H9 (cell line): Measurements from ENCODE around the gene LRWD1. TPM values are rescaled to one million over a fixed set of nuclear protein-coding genes. Genes with fewer than 3 reads are reported as not detected.

ENCODE experiments used
- DNase-seq: peaks from one replicate; pipeline ENCODE4 v3.0.0-alpha.2; 2017
- H2AFZ ChIP-seq: one replicate; pipeline ENCODE4 v1.6.1; 2013; ENCODE audit warnings: mild to moderate bottlenecking, low read length, control low read depth, moderate library complexity
- H2AK5ac ChIP-seq: 2 replicates; pipeline ENCODE4 v1.6.1; 2013; ENCODE audit warnings: low read length, control low read depth, mixed read lengths; ENCODE audit not compliant: insufficient read length
- H2BK120ac ChIP-seq: one replicate; pipeline ENCODE4 v1.6.1; 2013; ENCODE audit warnings: low read depth, mild to moderate bottlenecking, low read length, control low read depth, inconsistent platforms; ENCODE audit not compliant: poor library complexity, severe bottlenecking
- H2BK12ac ChIP-seq: 2 replicates; pipeline ENCODE4 v1.6.1; 2013; ENCODE audit warnings: low read length, control low read depth, mixed read lengths, low read depth; ENCODE audit not compliant: insufficient read length
- H2BK15ac ChIP-seq: 2 replicates; pipeline ENCODE4 v1.6.1; 2013; ENCODE audit warnings: low read depth, low read length, control low read depth
- H2BK20ac ChIP-seq: one replicate; pipeline ENCODE4 v1.6.1; 2013; ENCODE audit warnings: low read depth, mild to moderate bottlenecking, low read length, control low read depth, inconsistent platforms; ENCODE audit not compliant: poor library complexity, severe bottlenecking
- H2BK5ac ChIP-seq: 2 replicates; pipeline ENCODE4 v1.6.1; 2013; ENCODE audit warnings: low read length, control low read depth, mixed read lengths; ENCODE audit not compliant: insufficient read length
- H3K14ac ChIP-seq: 2 replicates; pipeline ENCODE4 v1.6.1; 2013; ENCODE audit warnings: low read length, control low read depth; ENCODE audit not compliant: insufficient read depth
- H3K18ac ChIP-seq: 2 replicates; pipeline ENCODE4 v1.6.1; 2013; ENCODE audit warnings: low read depth, mild to moderate bottlenecking, mixed read lengths, low read length, control low read depth; ENCODE audit not compliant: insufficient read length
- H3K23ac ChIP-seq: 2 replicates; pipeline ENCODE4 v1.6.1; 2013; ENCODE audit warnings: low read length, control low read depth, mixed read lengths, low read depth; ENCODE audit not compliant: insufficient read length
- H3K23me2 ChIP-seq: 2 replicates; pipeline ENCODE4 v1.6.1; 2013; ENCODE audit warnings: low read depth, mild to moderate bottlenecking, mixed read lengths, low read length, control low read depth; ENCODE audit not compliant: insufficient read length, poor library complexity, severe bottlenecking
- H3K27ac ChIP-seq: 2 replicates; pipeline ENCODE4 v1.5.1; 2013; ENCODE audit warnings: low read length, control low read depth, mixed read lengths, low read depth; ENCODE audit not compliant: insufficient read length
- H3K27me3 ChIP-seq: 2 replicates; pipeline ENCODE4 v1.6.1; 2013; ENCODE audit warnings: low read length, control low read depth, inconsistent platforms; ENCODE audit not compliant: insufficient read depth
- H3K4ac ChIP-seq: 2 replicates; pipeline ENCODE4 v1.6.1; 2013; ENCODE audit warnings: low read depth, mild to moderate bottlenecking, control low read depth, inconsistent platforms, low read length, moderate library complexity
- H3K4me1 ChIP-seq: 2 replicates; pipeline ENCODE4 v1.6.1; 2013; ENCODE audit warnings: low read length, control low read depth, inconsistent platforms; ENCODE audit not compliant: insufficient read depth
- H3K4me2 ChIP-seq: 2 replicates; pipeline ENCODE4 v1.6.1; 2013; ENCODE audit warnings: low read length, control low read depth, mixed read lengths; ENCODE audit not compliant: insufficient read length, insufficient read depth
- H3K56ac ChIP-seq: 2 replicates; pipeline ENCODE4 v1.6.1; 2013; ENCODE audit warnings: low read depth, mild to moderate bottlenecking, mixed read lengths, low read length, control low read depth; ENCODE audit not compliant: insufficient read length
- H3K79me1 ChIP-seq: 2 replicates; pipeline ENCODE4 v1.6.1; 2013; ENCODE audit warnings: low read depth, mild to moderate bottlenecking, moderate library complexity, low read length, control low read depth, inconsistent platforms; ENCODE audit not compliant: insufficient read depth, poor library complexity, severe bottlenecking
- H3K79me2 ChIP-seq: 2 replicates; pipeline ENCODE4 v1.6.1; 2013; ENCODE audit warnings: low read length, control low read depth, inconsistent platforms; ENCODE audit not compliant: insufficient read depth
- H3K9ac ChIP-seq: 2 replicates; pipeline ENCODE4 v1.6.1; 2013; ENCODE audit warnings: low read length, control low read depth, mixed read lengths; ENCODE audit not compliant: insufficient read length; ENCODE audit errors: extremely low read depth
- H3K9me3 ChIP-seq: one replicate; pipeline ENCODE4 v1.6.1; 2013; ENCODE audit warnings: low read depth, low read length, inconsistent platforms; ENCODE audit not compliant: control insufficient read depth
- H3T11ph ChIP-seq: one replicate; pipeline ENCODE4 v1.6.1; 2013; ENCODE audit warnings: mild to moderate bottlenecking, low read length, control low read depth, inconsistent platforms
- H4K20me1 ChIP-seq: one replicate; pipeline ENCODE4 v1.6.1; 2013; ENCODE audit not compliant: control insufficient read depth, insufficient read length, insufficient read depth
- H4K5ac ChIP-seq: 2 replicates; pipeline ENCODE4 v1.6.1; 2013; ENCODE audit warnings: low read depth, mild to moderate bottlenecking, mixed read lengths, low read length, control low read depth; ENCODE audit not compliant: insufficient read length
- H4K8ac ChIP-seq: replicated peaks from 2 replicates; pipeline ENCODE4 v1.6.1; 2013; ENCODE audit warnings: low read length, control low read depth, mixed read lengths, low read depth; ENCODE audit not compliant: insufficient read length
- H4K91ac ChIP-seq: 2 replicates; pipeline ENCODE4 v1.6.1; 2013; ENCODE audit warnings: low read depth, mild to moderate bottlenecking, moderate library complexity, mixed read lengths, low read length, control low read depth; ENCODE audit not compliant: insufficient read length
- H3K27ac Mint-ChIP-seq, 3 experiments: 2 replicates in 2 of 3; 3 replicates in 1 of 3; pipeline ENCODE4 v1.8.0; 2020 to 2021; ENCODE audit warnings: mixed read lengths in 3 of 3, mild to moderate bottlenecking in 1 of 3, moderate library complexity in 1 of 3
- H3K27me3 Mint-ChIP-seq: 2 replicates; pipeline ENCODE4 v1.8.0; 2021; ENCODE audit warnings: low read depth, mild to moderate bottlenecking, moderate library complexity, mixed read lengths
- H3K36me3 Mint-ChIP-seq, 3 experiments: 2 replicates in 2 of 3; 3 replicates in 1 of 3; pipeline ENCODE4 v1.8.0; 2020 to 2021; ENCODE audit warnings: low read depth in 3 of 3, mixed read lengths in 3 of 3; ENCODE audit not compliant: insufficient read depth in 1 of 3
- H3K4me1 Mint-ChIP-seq, 2 experiments: 2 replicates each; pipeline ENCODE4 v1.8.0; 2020; ENCODE audit warnings: mixed read lengths in 2 of 2
- H3K4me3 Mint-ChIP-seq, 2 experiments: 2 replicates in 1 of 2; 3 replicates in 1 of 2; pipeline ENCODE4 v1.8.0; 2020 to 2021; ENCODE audit warnings: mild to moderate bottlenecking in 2 of 2, mixed read lengths in 2 of 2, moderate library complexity in 1 of 2
- H3K9me3 Mint-ChIP-seq, 2 experiments: 2 replicates in 1 of 2; 3 replicates in 1 of 2; pipeline ENCODE4 v1.8.0; 2020; ENCODE audit warnings: mild to moderate bottlenecking in 2 of 2, mixed read lengths in 2 of 2, moderate library complexity in 1 of 2
- WGBS: extraction: QIAGEN DNeasy Blood & Tissue Kit; methylation state at CpG from one replicate; pipeline ENCODE4 v1.1.7; 2013; ENCODE audit warnings: missing lambda C conversion rate, low lambda C conversion rate, mixed read lengths; ENCODE audit not compliant: insufficient read length; ENCODE audit errors: extremely low coverage; 5-methylcytosine and 5-hydroxymethylcytosine counted together
- total RNA-seq: library from RNA; stranded (reverse); gene quantifications from 2 replicates; pipeline ENCODE4 v1.2.1, GENCODE V29; 2021
- TF ChIP-seq, protein P1 (sequence below): fragments of 200-600 bp; sonication (generic); conservative IDR thresholded peaks from 3 replicates; pipeline ENCODE4 v1.8.0; 2021; ENCODE audit warnings: antibody characterized with exemption, mild to moderate bottlenecking

Gene LRWD1
- total RNA-seq, 1 experiment from 2014 or later = 35.1 TPM

DNA sequence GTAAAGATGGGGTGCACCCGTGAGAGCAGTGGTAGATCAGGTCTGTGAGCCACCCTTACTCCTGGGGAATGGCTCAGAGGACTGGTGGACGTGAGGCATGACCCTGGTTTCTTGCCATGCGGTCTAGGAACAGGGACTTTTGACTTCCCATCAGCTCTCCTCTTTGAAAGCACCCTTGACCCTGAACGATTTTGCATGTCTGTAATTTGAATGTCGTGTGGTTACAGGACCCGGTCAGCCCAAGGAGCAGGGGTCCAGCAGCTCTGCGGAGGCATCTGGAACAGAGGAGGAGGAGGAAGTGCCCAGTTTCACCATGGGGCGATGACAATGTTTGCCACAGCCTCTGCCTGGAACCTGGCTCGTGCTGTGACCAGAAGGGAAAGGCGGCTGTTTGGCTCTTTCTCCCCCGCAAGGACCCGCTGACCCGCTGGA, 40.0 kb upstream of the LRWD1 start:
- Histone ChIP-seq H2BK15ac (no peak overlapping the region), H3K9ac (no peak overlapping the region), H4K8ac (no peak overlapping the region), H3K4me1 (no peaks in the 10 kb centered on the region), H2BK5ac (no peak overlapping the region), H3K79me1 (no peaks in the 10 kb centered on the region), H3K23ac (no peak overlapping the region), H3K18ac (no peak overlapping the region), H2AFZ (no peak overlapping the region), H2BK120ac (no peak overlapping the region), H2BK20ac (no peak overlapping the region), H2AK5ac (no peak overlapping the region), H3K9me3 (no peaks in the 10 kb centered on the region), H3K27ac (no peak overlapping the region), H4K20me1 (no peaks in the 10 kb centered on the region), H3K56ac (no peak overlapping the region), H3K4me2 (no peak overlapping the region), H4K91ac (no peak overlapping the region), H2BK12ac (no peak overlapping the region), H3K14ac (no peak overlapping the region), H3K23me2 (no peaks in the 10 kb centered on the region), H4K5ac (no peak overlapping the region), H3T11ph (no peak overlapping the region), H3K4ac (no peak overlapping the region), H3K79me2 (no peaks in the 10 kb centered on the region), H3K27me3 (no peaks in the 10 kb centered on the region)
- peaks cover 4% of the 10 kb centered on the region for H3K27me3 Mint-ChIP-seq
- H3K27ac Mint-ChIP-seq = peak overlapping the region in 2 of 3 experiments; percentile 43 to 91; a peak in 3 of 7 replicates
- no peak overlapping the region; a peak in 1 of 5 replicates for H3K4me3 Mint-ChIP-seq
- DNase-seq = no peak
- no peaks in the 10 kb centered on the region for H3K9me3 Mint-ChIP-seq
- no CpG with 5 or more reads among the region's 13 CpGs for WGBS
- H3K36me3 Mint-ChIP-seq = peaks cover 21 to 57% (median 44%) of the 10 kb centered on the region in 3 experiments
- peaks cover 14 to 18% of the 10 kb centered on the region in 2 experiments for H3K4me1 Mint-ChIP-seq
- TF ChIP-seq, protein P1, sequence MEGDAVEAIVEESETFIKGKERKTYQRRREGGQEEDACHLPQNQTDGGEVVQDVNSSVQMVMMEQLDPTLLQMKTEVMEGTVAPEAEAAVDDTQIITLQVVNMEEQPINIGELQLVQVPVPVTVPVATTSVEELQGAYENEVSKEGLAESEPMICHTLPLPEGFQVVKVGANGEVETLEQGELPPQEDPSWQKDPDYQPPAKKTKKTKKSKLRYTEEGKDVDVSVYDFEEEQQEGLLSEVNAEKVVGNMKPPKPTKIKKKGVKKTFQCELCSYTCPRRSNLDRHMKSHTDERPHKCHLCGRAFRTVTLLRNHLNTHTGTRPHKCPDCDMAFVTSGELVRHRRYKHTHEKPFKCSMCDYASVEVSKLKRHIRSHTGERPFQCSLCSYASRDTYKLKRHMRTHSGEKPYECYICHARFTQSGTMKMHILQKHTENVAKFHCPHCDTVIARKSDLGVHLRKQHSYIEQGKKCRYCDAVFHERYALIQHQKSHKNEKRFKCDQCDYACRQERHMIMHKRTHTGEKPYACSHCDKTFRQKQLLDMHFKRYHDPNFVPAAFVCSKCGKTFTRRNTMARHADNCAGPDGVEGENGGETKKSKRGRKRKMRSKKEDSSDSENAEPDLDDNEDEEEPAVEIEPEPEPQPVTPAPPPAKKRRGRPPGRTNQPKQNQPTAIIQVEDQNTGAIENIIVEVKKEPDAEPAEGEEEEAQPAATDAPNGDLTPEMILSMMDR = no peak
